ENCODE results near the gene GMDS. TPM values are rescaled to one million over a fixed set of nuclear protein-coding genes. Genes with fewer than 3 reads are reported as not detected.

The GMDS gene
- total and polyA plus RNA-seq, 2 of the 8 experiments (the other 6 are each of a cell fraction or from before 2014, with no cell fraction given) = 16.8 to 50.0 TPM

- TF ChIP-seq EP300 (IDR thresholded peaks at IDR 0.05; ENCODE audit: borderline replicate concordance in 1 of 2, low read depth in 2 of 2, low read length in 2 of 2) = no peak
- no peak for TF ChIP-seq MAFK (IDR thresholded peaks at IDR 0.05; ENCODE audit: low read depth, low read length)
These were observed 581.1 kb downstream of the GMDS start (continued) for GRCh38 chr6:1664329-1664728.
